Uterus (tissue), 4 donors: ENCODE measurements around the gene FADS3. TPM values are rescaled to one million over a fixed set of nuclear protein-coding genes. Genes with fewer than 3 reads are reported as not detected.

Source experiments
- DNase-seq, 2 donors: peaks; one replicate each; pipeline ENCODE4 v3.0.0-alpha.2; 2019 to 2020
- H3K27ac ChIP-seq, 2 donors: fragments of 200-600 bp; sonication (generic); 1 replicate in 1 of 2; 2 replicates in 1 of 2; pipeline ENCODE4 v1.5.1; 2016 to 2018
- H3K27me3 ChIP-seq, 2 donors: fragments of 200-600 bp; sonication (generic); one replicate each; pipeline ENCODE4 v1.5.1; 2018 to 2019; ENCODE audit warnings: control low read depth in 1 of 2
- H3K36me3 ChIP-seq, 2 donors: fragments of 200-600 bp; sonication (generic); one replicate each; pipeline ENCODE4 v1.5.1; 2019; ENCODE audit warnings: control low read depth in 1 of 2
- H3K4me1 ChIP-seq, 2 donors: fragments of 200-600 bp; sonication (generic); one replicate each; pipeline ENCODE4 v1.5.1; 2018 to 2019; ENCODE audit warnings: control low read depth in 1 of 2
- H3K4me3 ChIP-seq, 2 donors: fragments of 200-600 bp; sonication (generic); 1 replicate in 1 of 2; 2 replicates in 1 of 2; pipeline ENCODE4 v1.5.1; 2018 to 2019; ENCODE audit warnings: mild to moderate bottlenecking in 1 of 2
- H3K9me3 ChIP-seq, 2 donors: fragments of 200-600 bp; sonication (generic); one replicate each; pipeline ENCODE4 v1.5.1; 2019; ENCODE audit warnings: control low read depth in 1 of 2
- POLR2A ChIP-seq, 2 donors: fragments of 450-650 bp; IDR thresholded peaks; one replicate each; pipeline ENCODE4 v1.6.1; 2016; ENCODE audit warnings: antibody characterized with exemption in 2 of 2, mild to moderate bottlenecking in 1 of 2, moderate library complexity in 1 of 2
- intact Hi-C: fragments of 100-400 bp; cut with DNase I; formaldehyde crosslinking; loops from one replicate; pipeline ENCODE4 v1.15.1; 2023; ENCODE audit warnings: low total_unique reads
- total RNA-seq, 4 donors: library from RNA; depleted of rRNA in 3 of 4; stranded (reverse); fragments of >200 nt in 3 of 4; gene quantifications; one replicate each; pipeline versions ENCODE4 v1.1.0 to v1.2.4, GENCODE V29; 2014 to 2023
- TF ChIP-seq, protein P1 (sequence below), 4 experiments: fragments of 200-600 bp in 2 of 4; fragments of 450-650 bp in 2 of 4; sonication (generic) in 2 of 4; IDR thresholded peaks; one replicate each; pipeline ENCODE4 v1.5.1; 2016 to 2019; ENCODE audit warnings: antibody characterized with exemption in 4 of 4, mild to moderate bottlenecking in 2 of 4, moderate library complexity in 1 of 4
- donor health status: DM: yes; HTN: yes; CAD: no.

The FADS3 gene
- total RNA-seq, 4 donors from 2014 or later, result 18.2 to 74.6 (median 32.0) TPM

DNA sequence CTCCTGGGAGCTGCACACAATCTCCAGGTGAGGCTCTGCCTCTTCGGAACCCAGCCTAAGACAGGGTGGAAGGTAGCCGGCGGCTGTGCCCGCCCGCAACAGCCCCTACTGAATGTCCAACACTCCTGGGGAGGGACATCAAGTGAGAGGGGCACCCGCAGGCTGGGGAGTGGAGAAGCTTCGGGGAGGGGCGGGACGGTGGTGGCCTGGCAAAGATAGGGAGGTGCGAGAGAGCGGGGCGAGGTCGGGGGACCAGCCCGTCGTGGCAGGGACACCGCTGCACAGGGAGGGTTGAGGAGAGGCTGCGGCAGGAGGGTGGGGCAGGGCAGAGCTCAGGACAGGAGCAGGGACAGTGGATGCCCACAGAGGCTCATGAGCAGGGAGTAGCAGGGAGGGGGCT, 8.9 kb upstream of the FADS3 start:
- TF ChIP-seq POLR2A (IDR thresholded peaks at IDR 0.05), result no peak
- TF ChIP-seq, protein P1, sequence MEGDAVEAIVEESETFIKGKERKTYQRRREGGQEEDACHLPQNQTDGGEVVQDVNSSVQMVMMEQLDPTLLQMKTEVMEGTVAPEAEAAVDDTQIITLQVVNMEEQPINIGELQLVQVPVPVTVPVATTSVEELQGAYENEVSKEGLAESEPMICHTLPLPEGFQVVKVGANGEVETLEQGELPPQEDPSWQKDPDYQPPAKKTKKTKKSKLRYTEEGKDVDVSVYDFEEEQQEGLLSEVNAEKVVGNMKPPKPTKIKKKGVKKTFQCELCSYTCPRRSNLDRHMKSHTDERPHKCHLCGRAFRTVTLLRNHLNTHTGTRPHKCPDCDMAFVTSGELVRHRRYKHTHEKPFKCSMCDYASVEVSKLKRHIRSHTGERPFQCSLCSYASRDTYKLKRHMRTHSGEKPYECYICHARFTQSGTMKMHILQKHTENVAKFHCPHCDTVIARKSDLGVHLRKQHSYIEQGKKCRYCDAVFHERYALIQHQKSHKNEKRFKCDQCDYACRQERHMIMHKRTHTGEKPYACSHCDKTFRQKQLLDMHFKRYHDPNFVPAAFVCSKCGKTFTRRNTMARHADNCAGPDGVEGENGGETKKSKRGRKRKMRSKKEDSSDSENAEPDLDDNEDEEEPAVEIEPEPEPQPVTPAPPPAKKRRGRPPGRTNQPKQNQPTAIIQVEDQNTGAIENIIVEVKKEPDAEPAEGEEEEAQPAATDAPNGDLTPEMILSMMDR (IDR thresholded peaks at IDR 0.05), result no peak
- H3K27ac ChIP-seq, result peak overlapping the region; percentile 65 to 80
- H3K4me1 ChIP-seq, result no peaks in the 10 kb centered on the region
- no peaks in the 10 kb centered on the region for H3K27me3 ChIP-seq
- intact Hi-C loops, result no loop called here
- no peak overlapping the region for H3K4me3 ChIP-seq
- no peaks in the 10 kb centered on the region for H3K9me3 ChIP-seq
- no peaks in the 10 kb centered on the region for H3K36me3 ChIP-seq
- DNase-seq, result no peak

DNA sequence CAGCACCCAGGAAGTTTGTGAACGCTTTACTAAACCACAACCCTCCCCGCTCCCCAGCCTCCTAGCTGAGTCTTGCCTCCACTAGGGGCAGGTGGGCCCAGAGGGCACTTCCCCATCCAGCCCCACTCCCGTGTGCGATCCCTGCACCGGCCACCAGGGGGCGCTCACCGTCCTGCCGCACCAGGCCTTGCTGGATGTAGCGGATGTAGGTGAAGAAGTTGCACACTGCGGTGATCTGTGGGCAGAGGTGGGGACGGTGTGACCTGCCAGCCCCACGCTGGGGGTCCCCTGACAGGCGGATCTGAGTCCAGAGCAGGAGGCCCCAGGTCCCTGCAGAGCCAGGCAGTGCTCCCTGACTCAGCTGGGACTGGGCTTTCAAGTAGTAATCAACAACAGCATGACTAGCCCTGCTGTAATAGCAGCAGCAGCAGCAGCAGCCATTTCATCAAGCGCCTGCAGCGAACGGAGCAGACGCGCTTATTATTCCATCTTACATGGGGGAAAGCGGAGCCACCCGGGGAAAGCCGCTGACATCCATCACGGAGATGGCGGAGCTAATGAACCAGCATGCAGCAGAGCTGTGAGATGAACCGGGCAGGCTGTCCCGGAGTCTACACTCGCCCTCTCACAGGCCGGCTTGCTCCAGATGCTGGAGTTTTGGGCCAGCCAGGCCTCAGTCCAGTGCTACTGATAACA, 7.9 kb upstream of the FADS3 start:
- Histone ChIP-seq H3K27me3 (no peaks in the 10 kb centered on the region), H3K27ac (peak overlapping the region; percentile 65 to 80), H3K36me3 (no peaks in the 10 kb centered on the region), H3K9me3 (no peaks in the 10 kb centered on the region), H3K4me3 (no peak overlapping the region), H3K4me1 (no peaks in the 10 kb centered on the region)
- intact Hi-C loops, result loop anchor here (5.0 to 10.0 kb wide), 3 partner anchors 48 to 183 kb away; partner anchors contain the start of genes FEN1 and TMEM258
- TF ChIP-seq POLR2A (IDR thresholded peaks at IDR 0.05), result peak in 1 of 2 donors; percentile 33
- TF ChIP-seq, protein P1 (IDR thresholded peaks at IDR 0.05), result peak; percentile 99 to 100 (median 100)
- DNase-seq, result peak; percentile 84 to 86

DNA sequence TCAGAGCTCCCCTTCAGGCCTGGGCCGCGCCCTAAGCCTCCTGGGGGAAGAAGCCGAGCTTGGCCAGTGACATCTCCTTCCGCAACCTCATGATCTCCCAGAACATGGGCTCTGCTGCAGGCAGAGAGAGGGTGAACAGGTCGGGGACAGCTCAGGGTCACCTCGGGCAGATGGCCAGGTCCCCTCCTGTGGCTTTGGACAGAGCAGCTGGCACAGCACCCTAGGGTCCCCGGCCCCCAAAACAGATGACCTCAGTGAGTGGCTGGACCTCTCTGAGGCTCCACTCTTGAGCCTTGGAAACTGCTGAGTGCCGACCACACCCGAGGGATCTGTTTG, 6.9 kb upstream of the FADS3 start:
- H3K27ac ChIP-seq, result peak overlapping the region; percentile 59 to 80
- no peak for TF ChIP-seq POLR2A (IDR thresholded peaks at IDR 0.05)
- TF ChIP-seq, protein P1 (IDR thresholded peaks at IDR 0.05), result no peak
- peak in 1 of 2 donors; percentile 40 for DNase-seq
- no peaks in the 10 kb centered on the region for H3K9me3 ChIP-seq
- no peak overlapping the region for H3K4me3 ChIP-seq
- no peaks in the 10 kb centered on the region for H3K36me3 ChIP-seq
- no peaks in the 10 kb centered on the region for H3K27me3 ChIP-seq
- intact Hi-C loops, result loop anchor here (5.0 to 10.0 kb wide), 3 partner anchors 49 to 184 kb away; partner anchors contain the start of genes FEN1 and TMEM258
- H3K4me1 ChIP-seq, result no peaks in the 10 kb centered on the region

DNA sequence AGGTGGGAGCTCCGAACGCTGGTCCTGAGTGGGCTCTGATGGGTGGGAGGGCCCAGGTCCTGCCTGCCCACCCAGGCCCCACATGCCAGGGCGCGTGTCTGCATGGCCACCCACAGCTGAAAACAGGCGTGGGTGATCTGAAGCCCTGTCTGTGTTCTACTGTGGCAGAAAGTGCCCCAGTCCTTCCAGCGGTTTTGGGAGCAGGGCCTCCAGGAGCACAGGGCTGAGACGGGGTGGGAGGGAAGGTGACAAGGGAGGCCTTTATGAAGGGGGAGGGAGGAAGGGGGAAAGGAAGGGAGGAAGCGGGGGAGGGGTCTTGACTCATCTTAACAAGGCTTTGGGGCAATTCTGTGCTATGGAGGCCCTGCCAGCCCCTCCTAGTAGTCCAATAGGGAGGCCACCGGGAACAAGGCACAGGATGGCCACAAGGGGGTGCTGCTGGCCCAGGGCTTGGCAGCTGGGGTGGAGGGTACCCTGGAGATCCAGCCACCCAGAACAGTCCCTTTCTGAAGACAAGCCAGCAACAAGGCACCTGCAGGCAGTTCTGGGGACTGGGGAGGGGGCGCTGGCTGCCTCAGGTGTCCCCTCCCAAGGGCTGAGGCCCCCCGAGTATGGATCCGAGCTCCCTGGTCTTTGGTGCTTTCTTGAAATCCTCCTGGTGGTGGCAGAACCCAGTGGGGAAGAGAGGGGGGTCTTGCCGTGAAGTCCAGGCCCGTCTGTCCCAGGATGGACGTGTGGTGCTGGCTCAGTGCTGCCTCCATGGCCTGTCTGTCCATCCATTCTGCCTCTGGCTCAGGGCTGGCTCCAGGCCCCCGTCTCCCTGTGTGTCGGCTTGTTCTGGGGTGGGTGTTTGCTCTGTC, 6.3 kb upstream of the FADS3 start:
- Histone ChIP-seq H3K4me3 (no peak overlapping the region), H3K9me3 (no peaks in the 10 kb centered on the region), H3K36me3 (no peaks in the 10 kb centered on the region), H3K4me1 (no peaks in the 10 kb centered on the region), H3K27ac (peak overlapping the region; percentile 59 to 80), H3K27me3 (no peaks in the 10 kb centered on the region)
- intact Hi-C loops, result loop anchor here (5.0 to 10.0 kb wide), 3 partner anchors 50 to 185 kb away; partner anchors contain the start of genes FEN1 and TMEM258
- DNase-seq, result peak; percentile 82 to 83
- TF ChIP-seq POLR2A (IDR thresholded peaks at IDR 0.05), result peak in 1 of 2 donors; percentile 8
- TF ChIP-seq, protein P1 (IDR thresholded peaks at IDR 0.05), result peak; percentile 83 to 93 (median 92)
